Endothelial cell (in vitro differentiated cells): ENCODE measurements around the gene BTNL9. TPM values are rescaled to one million over a fixed set of nuclear protein-coding genes. Genes with fewer than 3 reads are reported as not detected.

ENCODE experiments used
- microRNA-seq: library from miRNA; unstranded; fragments of <30 nt; microRNA quantifications from one replicate; pipeline ENCODE4, GENCODE V29; 2020; ENCODE audit not compliant: unreplicated experiment
- total RNA-seq: library from RNA; stranded (reverse); fragmentation: NEBNext Ultra II Directional; extraction: Animal tissue kit (Norgen Biotek cat#: 25700); gene quantifications from one replicate; pipeline ENCODE4 v1.2.1, GENCODE V29; 2021; ENCODE audit not compliant: unreplicated experiment

The BTNL9 gene
- total RNA-seq, 1 donor from 2014 or later = 24.3 TPM

Small RNAs within 50 kb of the gene (microRNA-seq; reads per million reads assigned to microRNA genes)
- not detected for gene MIR8089

Other genes starting within 250 kb of the BTNL9 start
- 115 TPM for gene MGAT1, start 237.5 kb upstream of the BTNL9 start, total RNA-seq
- 30.2 TPM for gene ZFP62, start 179.0 kb upstream of the BTNL9 start, total RNA-seq
- gene BTNL8, start 141.1 kb upstream of the BTNL9 start, total RNA-seq = 0.59 TPM
- 0.36 TPM for gene BTNL3, start 51.4 kb upstream of the BTNL9 start, total RNA-seq
- not detected for gene OR2V1, start 90.9 kb downstream of the BTNL9 start, total RNA-seq
- not detected for gene OR2V2, start 107.3 kb downstream of the BTNL9 start, total RNA-seq
- not detected for gene TRIM7, start 164.9 kb downstream of the BTNL9 start, total RNA-seq
- gene TRIM41, start 183.0 kb downstream of the BTNL9 start, total RNA-seq = 21.8 TPM
- gene RACK1, start 203.6 kb downstream of the BTNL9 start, total RNA-seq = 2,232 TPM
- 10.4 TPM for gene TRIM52, start 220.9 kb downstream of the BTNL9 start, total RNA-seq